ENCODE data around the gene FUZ.
A peak's percentile ranks its signal among the peaks of the same experiment; 100 is the strongest.

Gene FUZ

DNA sequence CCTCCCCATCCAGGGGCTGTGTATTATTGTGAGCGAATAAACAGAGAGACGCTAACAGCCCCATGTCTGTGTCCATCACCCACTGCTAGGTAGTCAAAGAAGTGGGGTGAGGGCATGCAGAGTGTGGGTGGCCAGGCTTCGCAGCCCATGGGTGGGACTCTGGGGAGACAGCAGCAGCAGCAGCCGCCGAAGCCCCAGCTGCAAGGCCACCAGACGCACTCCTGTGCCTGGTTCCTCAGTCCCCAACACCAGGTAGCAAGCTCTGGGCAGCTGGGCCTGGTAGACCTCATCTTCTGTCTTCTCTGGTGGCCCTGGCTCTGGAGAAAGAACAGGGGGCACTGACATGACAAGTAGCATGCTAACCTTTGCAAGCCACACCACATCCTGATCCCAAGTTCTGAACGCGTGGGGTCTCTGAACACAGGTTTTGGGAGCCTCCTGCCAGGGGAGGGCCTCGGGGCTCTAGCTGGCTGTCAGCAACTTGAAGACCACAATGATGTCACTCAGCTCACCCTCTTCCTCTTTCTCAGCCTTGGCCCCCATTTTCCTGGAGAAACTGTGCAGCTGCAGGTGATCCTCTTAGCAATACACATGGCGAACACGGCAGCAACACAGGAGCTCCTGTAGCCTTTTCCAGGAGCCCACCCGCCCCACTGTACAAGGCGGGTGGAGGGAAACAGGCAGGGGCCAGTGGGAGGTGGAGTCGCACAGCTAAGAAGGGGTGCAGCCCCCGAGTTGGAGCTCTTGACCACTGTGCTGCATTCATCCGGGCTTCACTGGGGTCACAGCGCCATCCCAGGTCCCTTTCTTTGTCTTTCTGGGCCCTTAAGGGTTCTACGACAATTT, 5.8 kb downstream of the FUZ start:
- no peak for DNase-seq (ENCODE audit: low spot score)

DNA sequence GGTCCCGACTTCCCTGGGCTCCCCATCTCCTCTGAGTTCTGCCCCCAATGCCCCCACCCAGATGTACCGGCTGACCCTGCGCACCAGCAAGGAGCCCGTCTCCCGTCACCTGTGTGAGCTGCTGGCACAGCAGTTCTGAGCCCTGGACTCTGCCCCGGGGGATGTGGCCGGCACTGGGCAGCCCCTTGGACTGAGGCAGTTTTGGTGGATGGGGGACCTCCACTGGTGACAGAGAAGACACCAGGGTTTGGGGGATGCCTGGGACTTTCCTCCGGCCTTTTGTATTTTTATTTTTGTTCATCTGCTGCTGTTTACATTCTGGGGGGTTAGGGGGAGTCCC, 6.5 kb downstream of the FUZ start:
- no peak for DNase-seq (ENCODE audit: low spot score)

DNA sequence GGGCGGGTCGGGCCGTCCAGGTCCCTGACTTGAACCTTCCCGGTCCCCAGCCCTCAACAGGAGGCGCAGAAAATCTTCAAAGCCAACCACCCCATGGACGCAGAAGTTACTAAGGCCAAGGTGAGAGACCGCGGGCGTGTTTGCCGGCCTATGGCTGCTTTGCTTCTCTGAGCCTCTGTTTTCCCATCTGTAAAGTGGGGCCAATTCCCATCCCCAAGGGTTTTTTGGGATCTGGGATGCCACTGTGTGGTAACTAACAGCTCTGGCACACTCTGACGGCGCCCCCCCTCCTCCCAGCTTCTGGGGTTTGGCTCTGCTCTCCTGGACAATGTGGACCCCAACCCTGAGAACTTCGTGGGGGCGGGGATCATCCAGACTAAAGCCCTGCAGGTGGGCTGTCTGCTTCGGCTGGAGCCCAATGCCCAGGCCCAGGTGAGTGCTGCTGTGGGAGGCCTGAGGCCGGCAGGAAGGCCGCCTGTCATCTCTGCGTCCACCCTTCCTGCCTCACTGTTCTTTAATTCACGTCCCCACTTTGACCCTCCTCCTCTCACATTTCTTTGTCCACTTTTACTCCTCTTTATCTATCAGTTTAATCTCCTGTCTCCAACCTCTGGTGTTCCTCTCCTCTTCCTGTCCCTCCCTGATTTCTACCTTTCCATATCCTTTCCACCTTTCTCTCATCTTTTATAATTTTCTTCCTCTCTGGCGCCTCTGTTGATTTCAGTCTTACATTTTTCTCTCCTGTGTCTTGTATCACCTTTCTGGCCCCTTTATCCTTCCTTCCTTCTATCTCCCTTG, 7.1 kb downstream of the FUZ start:
- no peak for DNase-seq (ENCODE audit: low spot score)

DNA sequence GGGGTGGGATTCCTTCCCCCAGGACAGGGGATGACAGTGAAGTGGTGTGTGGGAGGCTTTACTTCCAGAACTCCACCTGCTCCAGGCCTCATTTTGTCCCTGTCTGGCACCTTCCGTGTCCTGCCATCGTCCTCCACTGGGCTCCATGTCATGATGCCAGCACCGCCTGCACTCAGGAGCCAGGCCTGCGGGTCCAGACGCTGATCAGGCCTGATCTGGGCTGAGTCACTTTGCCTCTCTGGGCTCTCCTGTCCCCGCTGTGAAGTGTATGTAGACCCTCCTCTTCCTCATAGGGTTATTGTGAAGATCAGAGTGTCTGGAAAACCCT, 9.6 kb downstream of the FUZ start:
- DNase-seq (ENCODE audit: low spot score) = no peak

DNA sequence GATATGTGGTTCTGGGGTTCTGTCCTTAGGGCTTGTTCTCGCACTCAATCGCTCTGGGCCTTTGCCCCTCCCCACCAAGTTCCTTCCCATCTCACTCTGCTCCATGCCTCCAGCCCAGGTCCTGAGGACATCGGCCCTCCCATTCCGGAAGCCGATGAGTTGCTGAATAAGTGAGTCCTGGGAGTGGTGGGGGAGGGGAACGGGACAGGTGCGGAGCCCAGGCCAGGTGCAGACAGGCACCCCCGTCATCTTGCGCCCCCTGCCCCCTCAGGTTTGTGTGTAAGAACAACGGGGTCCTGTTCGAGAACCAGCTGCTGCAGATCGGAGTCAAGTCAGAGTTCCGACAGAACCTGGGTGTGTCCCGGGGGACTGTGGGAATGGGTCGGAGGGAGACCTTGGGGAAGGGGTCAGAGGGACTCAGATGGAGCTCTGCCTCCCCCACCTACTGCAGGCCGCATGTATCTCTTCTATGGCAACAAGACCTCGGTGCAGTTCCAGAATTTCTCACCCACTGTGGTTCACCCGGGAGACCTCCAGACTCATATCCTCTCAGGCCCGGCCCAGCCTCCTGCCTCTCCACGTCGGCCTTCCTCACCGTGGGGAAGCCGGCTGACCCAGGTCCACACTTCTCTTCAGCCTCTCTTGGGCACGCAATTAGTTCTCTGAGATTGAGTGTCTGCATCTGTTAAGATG, 10.1 kb downstream of the FUZ start:
- DNase-seq (ENCODE audit: low spot score) = no peak

DNA sequence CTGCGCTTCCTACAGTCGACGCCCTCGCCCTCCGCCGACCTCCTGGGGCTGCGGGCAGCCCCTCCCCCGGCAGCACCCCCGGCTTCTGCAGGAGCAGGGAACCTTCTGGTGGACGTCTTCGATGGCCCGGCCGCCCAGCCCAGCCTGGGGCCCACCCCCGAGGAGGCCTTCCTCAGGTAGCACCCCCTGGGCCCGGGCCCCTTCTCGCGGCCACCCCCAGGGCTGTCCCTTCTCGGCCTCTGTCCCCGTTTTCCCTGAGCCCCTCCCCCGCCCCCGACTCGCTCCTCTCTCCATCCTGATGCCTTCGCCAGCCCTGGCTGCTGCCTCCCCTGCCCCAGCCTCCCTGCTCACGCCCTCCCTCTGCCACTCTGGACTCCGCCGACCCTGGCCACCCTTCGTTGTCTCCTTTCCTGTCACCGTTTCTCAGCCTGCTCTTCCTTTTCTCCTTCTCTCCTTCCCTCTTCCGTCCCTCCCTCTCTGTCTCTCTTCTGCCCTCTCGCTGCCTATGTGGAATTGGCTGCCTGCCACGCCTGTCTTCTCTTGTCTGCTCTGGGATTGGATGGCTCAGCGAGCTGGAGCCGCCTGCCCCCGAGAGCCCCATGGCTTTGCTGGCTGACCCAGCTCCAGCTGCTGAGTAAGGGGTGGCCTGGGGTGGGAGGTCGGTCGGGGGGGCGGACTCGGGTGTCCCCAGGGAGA, 11.0 kb downstream of the FUZ start:
- DNase-seq (ENCODE audit: low spot score) = no peak

DNA sequence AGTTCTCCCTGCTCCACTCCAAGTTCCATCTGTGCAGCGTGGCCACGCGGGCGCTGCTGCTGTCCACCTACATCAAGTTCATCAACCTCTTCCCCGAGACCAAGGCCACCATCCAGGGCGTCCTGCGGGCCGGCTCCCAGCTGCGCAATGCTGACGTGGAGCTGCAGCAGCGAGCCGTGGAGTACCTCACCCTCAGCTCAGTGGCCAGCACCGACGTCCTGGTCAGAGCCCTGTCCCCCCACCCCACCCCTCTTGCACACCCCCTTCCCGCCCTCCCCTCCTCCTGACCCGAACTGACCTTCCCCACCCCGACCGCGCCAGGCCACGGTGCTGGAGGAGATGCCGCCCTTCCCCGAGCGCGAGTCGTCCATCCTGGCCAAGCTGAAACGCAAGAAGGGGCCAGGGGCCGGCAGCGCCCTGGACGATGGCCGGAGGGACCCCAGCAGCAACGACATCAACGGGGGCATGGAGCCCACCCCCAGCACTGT, 11.6 kb downstream of the FUZ start:
- DNase-seq (ENCODE audit: low spot score) = no peak

DNA sequence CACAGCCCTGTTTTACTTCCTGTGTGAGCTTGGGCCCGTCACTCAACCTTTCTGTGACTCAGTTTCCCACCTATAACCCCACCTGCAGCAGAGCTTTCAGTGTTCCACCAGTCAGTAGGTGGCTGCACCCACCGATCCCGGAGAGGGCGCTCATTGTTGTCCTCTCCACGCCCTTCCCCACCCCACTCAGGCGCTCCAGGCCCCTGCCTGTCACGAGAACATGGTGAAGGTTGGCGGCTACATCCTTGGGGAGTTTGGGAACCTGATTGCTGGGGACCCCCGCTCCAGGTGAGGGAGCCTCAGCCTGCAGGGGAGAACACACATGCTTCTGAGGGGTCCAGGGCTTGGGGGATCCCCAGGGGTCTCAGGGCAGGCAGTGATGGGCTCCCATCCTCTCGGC, 12.3 kb downstream of the FUZ start:
- no peak for DNase-seq (ENCODE audit: low spot score)

DNA sequence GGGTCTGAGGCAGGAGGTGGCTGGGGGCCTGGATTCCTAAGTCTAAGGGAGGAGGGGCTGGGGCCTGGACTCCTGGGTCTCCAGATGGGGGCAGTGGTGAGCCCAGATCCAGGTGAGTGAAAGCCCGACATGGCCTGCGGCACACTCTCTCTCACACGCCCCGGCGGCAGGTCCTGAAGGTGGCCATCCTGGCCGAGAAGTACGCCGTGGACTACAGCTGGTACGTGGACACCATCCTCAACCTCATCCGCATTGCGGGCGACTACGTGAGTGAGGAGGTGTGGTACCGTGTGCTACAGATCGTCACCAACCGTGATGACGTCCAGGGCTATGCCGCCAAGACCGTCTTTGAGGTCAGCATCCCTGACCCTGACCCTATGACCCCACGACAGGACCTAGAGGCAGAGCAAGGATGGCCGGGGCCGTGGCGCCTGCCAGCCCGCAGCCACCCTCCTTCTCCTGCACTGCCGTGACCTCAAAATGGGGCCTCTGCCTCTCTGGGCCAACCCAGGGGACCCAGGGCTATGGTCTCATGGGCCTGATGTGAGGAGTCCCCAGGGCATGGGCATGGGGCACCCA, 13.2 kb downstream of the FUZ start:
- DNase-seq (ENCODE audit: low spot score) = peak; percentile 14

DNA sequence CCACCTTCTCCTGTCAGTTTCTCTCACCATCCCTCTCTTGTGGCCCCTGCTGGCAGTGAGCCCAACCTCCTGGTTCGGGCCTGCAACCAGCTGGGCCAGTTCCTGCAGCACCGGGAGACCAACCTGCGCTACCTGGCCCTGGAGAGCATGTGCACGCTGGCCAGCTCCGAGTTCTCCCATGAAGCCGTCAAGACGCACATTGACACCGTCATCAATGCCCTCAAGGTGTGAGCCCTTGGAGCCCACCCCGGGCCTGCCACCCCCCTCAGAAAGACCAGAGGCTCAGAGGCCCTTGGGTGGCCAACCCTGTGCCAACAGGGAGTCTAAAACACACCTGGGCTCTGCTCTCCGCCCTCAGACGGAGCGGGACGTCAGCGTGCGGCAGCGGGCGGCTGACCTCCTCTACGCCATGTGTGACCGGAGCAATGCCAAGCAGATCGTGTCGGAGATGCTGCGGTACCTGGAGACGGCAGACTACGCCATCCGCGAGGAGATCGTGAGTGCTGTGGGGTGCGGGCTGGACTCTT, 13.8 kb downstream of the FUZ start:
- DNase-seq (ENCODE audit: low spot score) = no peak

DNA sequence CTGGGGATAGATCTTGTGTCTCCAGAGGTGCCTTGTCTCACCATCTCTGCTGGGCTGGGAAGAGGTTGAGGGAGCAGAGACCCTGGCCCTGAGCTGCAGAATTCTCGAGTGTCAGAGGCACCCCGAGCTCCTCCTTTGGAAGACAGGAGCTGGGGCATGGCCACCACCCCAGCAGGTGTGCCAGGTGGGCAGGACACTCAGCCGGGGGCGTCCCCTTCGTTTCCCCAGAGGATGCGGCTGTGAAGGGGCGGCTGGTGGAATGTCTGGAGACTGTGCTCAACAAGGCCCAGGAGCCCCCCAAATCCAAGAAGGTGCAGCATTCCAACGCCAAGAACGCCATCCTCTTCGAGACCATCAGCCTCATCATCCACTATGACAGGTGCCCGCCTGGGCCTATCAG, 14.5 kb downstream of the FUZ start:
- DNase-seq (ENCODE audit: low spot score) = no peak

DNA sequence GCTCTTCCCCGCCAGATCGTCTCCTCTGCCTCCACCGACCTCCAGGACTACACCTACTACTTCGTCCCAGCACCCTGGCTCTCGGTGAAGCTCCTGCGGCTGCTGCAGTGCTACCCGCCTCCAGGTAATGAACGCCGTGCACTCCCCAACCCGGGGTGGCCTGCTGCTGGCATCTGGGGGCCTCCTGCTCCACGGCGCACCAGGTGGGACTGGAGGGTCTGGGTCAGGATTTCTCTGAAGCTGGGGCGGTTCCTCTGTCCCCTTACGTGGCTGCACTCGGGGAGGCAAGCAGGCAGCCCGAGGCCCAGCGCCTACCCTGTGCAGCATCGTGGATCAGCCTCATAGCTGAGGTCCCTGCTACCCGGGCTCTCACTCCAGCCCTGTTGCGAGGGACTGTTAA, 17.5 kb downstream of the FUZ start:
- no peak for DNase-seq (ENCODE audit: low spot score)

DNA sequence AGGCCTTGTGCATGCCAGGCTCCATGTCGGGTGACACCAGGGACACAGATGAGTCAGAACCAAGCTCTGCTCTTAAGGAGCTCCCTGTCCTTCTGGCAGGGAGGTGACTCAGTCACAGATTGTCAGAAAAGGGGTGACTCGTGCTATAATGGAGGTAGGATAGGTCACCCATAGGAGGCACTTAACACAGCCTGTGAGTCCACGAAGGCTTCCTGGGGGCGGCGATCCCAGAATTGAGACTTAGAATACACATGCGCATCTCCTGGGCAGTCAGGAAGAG, 19.6 kb downstream of the FUZ start:
- no peak for DNase-seq (ENCODE audit: low spot score)

DNA sequence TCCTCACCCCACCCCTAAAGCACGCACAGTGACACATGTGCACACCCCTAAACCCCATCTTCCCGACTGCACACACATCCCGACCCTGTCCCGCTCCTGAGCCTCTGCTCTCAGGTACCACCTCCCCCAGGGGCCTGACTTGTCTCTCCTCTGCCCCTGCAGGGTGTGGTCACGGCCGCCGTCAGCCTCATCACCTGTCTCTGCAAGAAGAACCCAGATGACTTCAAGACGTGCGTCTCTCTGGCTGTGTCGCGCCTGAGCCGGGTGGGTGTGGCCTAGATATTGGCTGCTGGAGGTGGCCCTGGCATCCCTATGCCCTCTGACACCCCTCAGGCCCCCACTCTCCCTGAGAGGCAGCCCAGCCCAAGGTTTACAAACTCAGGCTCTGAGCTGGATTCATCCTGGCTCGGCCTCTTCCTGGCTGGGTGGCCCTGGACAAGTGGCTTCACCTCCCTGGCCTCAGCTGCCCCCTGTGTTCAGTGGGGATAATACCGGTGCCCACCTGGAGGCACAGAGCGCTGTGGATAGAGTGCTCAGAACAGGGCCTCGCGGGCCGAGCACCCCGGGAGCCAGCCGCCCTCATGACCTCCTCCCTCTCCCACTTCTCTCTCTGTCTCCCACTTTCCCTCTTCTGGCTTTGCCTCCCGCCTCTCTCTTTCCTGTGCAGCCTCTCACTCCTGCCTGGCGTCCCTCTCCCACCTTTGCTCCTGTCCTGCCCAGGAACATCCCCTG, 20.1 kb downstream of the FUZ start:
- no peak for DNase-seq (ENCODE audit: low spot score)

DNA sequence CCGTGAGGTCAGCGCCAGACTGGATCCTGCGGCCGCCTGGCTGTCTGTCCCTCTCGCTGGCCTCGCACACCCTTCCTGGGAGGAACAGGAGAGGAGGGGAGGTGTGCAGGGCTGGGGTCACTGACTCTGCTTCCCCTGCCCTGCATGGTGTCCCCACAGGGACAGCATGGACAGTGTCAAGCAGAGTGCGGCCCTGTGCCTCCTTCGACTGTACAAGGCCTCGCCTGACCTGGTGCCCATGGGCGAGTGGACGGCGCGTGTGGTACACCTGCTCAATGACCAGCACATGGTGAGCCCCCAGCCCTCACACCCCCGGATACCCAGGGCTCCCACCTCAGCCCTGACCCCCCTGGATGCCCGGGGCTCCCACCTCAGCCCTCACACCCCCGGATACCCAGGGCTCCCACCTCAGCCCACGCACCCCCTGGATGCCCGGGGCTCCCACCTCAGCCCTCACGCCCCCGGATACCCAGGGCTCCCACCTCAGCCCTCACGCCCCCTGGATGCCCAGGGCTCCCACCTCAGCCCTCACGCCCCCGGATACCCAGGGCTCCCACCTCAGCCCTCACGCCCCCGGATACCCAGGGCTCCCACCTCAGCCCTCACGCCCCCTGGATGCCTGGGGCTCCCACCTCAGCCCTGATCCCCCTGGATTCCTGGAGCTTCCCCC, 21.2 kb downstream of the FUZ start:
- no peak for DNase-seq (ENCODE audit: low spot score)

DNA sequence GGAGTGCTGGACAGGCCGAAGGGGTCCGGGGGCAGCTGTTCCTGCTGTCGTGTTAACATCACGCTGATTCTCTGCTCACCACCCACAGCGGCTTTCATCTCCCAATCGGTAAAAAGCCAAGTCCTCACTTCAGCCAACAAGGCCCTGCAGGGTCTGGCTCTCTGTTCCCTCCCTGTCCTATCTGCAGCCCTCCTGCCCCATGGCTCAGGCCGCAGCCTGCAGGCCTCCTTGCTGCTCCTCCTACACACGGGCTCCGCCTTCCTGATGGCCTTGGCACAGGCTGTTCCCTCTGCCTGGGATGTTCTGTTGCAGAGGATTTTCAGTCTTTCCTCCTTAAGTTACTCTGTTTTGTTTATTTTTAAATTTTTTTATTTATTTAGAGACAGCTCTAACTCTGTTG, 22.2 kb downstream of the FUZ start:
- no peak for DNase-seq (ENCODE audit: low spot score)

DNA sequence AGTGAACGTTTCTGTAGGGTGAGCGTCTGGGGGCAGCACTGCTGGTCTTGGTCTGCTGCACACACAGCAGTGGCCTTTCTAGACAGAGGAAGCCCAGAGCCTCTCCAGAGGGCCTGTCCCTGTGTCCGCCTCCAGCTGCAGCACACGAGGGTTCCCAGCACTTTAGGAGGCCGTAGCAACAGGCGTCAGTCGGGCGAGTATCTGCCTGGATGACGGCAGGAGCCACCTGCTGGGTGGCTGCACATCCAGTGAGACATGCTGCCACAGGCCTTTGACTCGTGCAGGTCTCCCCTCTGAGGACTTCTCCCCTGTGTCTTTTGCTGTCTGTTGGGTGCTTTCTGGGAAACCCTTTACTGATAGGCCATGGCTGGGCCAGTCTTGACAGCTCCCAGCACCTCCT, 24.2 kb downstream of the FUZ start:
- no peak for DNase-seq (ENCODE audit: low spot score)

DNA sequence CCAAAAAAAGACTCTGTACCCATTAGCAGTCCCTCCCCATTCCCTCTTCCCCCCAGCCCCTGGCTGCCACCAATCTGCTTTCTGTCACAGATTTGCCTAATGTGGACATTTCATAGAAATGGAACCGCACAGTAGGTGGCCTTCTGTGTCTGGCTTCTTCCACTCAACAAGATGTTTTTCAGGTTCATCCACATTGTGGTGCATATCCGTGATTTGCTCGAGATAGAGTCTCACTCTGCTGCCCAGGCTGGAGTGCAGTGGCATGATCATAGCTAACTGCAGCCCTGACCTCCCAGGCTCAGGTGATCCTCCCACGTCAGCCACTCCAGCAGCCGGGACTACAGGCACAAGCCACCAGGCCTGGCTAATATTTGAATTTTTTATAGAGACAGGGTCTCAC, 25.3 kb downstream of the FUZ start:
- DNase-seq (ENCODE audit: low spot score) = no peak

DNA sequence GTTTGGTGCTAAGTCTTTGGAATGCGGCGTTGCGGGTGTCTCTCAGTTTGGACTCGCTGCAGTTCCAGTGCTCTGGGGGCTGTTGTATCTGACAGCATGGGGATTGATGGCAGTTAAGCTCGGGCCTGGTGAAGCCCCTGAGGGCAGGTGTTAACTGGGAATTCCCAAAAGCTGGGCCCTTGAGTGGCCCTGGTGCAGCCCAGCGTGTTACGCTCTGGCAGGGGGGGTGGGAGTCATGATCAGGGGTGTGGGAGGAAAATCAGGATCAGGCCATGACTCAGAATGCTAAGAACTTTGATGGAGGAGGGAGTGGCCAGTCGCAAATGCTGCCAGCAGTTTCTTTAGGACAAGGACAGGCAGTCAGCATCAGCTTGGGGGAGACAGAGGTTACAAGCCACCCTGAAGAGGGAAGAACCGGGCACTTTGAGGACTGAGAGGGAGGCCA, 26.7 kb downstream of the FUZ start:
- no peak for DNase-seq (ENCODE audit: low spot score)

DNA sequence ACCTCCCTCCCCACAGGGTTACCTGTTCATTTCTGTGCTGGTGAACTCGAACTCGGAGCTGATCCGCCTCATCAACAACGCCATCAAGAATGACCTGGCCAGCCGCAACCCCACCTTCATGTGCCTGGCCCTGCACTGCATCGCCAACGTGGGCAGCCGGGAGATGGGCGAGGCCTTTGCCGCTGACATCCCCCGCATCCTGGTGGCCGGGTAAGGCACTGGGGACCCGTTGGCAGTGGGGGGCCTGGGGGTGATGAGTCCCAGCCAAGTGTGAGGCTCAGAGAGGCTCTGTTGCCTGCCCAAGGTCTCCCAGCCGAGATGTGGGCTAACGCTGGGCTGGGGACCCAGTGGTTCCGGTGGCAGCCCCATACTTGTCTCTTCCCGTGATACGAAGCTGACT, 30.6 kb downstream of the FUZ start:
- no peak for DNase-seq (ENCODE audit: low spot score)

DNA sequence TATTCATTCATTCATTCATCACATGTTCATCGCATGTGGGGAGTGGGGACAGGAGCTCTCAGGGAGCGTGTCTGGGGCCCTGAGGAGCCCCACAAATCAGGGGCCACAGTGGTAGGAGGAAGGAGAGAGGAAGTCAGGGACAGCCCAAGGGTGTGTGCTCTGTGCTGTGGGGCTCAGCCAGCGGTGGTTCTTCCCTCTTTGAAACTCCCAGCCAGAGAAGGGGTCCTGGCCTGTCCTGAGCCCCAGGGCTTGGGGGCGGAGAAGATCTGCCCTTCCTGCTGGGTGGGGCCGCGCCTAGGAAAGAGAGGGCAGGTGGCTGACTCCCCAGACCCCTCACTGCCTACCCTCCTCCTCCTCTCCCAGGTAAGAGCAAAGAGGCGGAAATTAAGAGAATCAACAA, 31.7 kb downstream of the FUZ start:
- no peak for DNase-seq (ENCODE audit: low spot score)

Measured in CD4-positive, alpha-beta T cell treated with Interleukin-2 at 100 ng/mL for 4 hours (primary cell).